CD8-positive, alpha-beta memory T cell (primary cell): Measurements from ENCODE around the gene NUP153. TPM values are rescaled to one million over a fixed set of nuclear protein-coding genes. Genes with fewer than 3 reads are reported as not detected.
"Not testable (repeated sequence)": the region's sequence is repeated elsewhere in the genome, so short reads cannot be mapped to it uniquely, and the experiment has no call there.

ENCODE experiments used
- CTCF ChIA-PET: fragments of 350-600 bp; sonication (Branson Sonifier 250); formaldehyde crosslinking; loops from one replicate; lab custom pipeline; 2021; ENCODE audit warnings: antibody characterized with exemption; lab: Charles Lee
- POLR2A ChIA-PET: fragments of 350-600 bp; sonication (Branson Sonifier 250); formaldehyde crosslinking; loops from one replicate; lab custom pipeline; 2021; ENCODE audit warnings: antibody characterized with exemption; lab: Charles Lee
- DNase-seq, 5 donors: peaks; one replicate each; pipeline versions ENCODE4 v3.0.0 to v3.0.0-alpha.2; 2020 to 2022; ENCODE audit warnings: mixed read lengths in 1 of 5
- H3K27ac ChIP-seq: one replicate; pipeline ENCODE4 v1.7.0; 2013; ENCODE audit warnings: low read depth, mild to moderate bottlenecking, low read length, moderate library complexity
- H3K27me3 ChIP-seq: 2 replicates; pipeline ENCODE4 v1.7.0; 2013; ENCODE audit warnings: low read length, mild to moderate bottlenecking; ENCODE audit not compliant: insufficient read depth, poor library complexity, severe bottlenecking
- H3K36me3 ChIP-seq: 2 replicates; pipeline ENCODE4 v1.7.0; 2013; ENCODE audit warnings: mild to moderate bottlenecking, low read length, moderate library complexity; ENCODE audit not compliant: insufficient read depth
- H3K4me1 ChIP-seq: 2 replicates; pipeline ENCODE4 v1.7.0; 2013; ENCODE audit warnings: mild to moderate bottlenecking, low read length, moderate library complexity; ENCODE audit not compliant: insufficient read depth
- H3K4me3 ChIP-seq: 2 replicates; pipeline ENCODE4 v1.7.0; 2013; ENCODE audit warnings: mild to moderate bottlenecking, low read length
- H3K9me3 ChIP-seq: 2 replicates; pipeline ENCODE4 v1.7.0; 2013; ENCODE audit warnings: mild to moderate bottlenecking, low read length
- H3K27ac Mint-ChIP-seq, 8 donors: one replicate each; pipeline ENCODE4 v1.8.0; 2020 to 2021; ENCODE audit warnings: mixed read lengths in 8 of 8, mild to moderate bottlenecking in 6 of 8, inconsistent platforms in 3 of 8, moderate library complexity in 3 of 8
- H3K27me3 Mint-ChIP-seq, 2 donors: one replicate each; pipeline ENCODE4 v1.8.0; 2020 to 2021; ENCODE audit warnings: mixed read lengths in 2 of 2, mild to moderate bottlenecking in 1 of 2, moderate library complexity in 1 of 2
- H3K36me3 Mint-ChIP-seq, 3 donors: one replicate each; pipeline ENCODE4 v1.8.0; 2020 to 2021; ENCODE audit warnings: mixed read lengths in 3 of 3, inconsistent platforms in 1 of 3, mild to moderate bottlenecking in 1 of 3
- H3K4me1 Mint-ChIP-seq, 3 donors: one replicate each; pipeline ENCODE4 v1.8.0; 2020 to 2021; ENCODE audit warnings: mixed read lengths in 3 of 3, inconsistent platforms in 1 of 3, mild to moderate bottlenecking in 1 of 3
- H3K4me3 Mint-ChIP-seq, 7 donors: one replicate each; pipeline ENCODE4 v1.8.0; 2020 to 2021; ENCODE audit warnings: mixed read lengths in 7 of 7, mild to moderate bottlenecking in 6 of 7, moderate library complexity in 4 of 7, inconsistent platforms in 2 of 7
- H3K9me3 Mint-ChIP-seq, 5 donors: one replicate each; pipeline ENCODE4 v1.8.0; 2020 to 2022; ENCODE audit warnings: mixed read lengths in 5 of 5, mild to moderate bottlenecking in 3 of 5, moderate library complexity in 2 of 5, inconsistent platforms in 1 of 5
- polyA plus RNA-seq: library from polyadenylated mRNA; unstranded; fragments of 300-500 nt; fragmentation: Illumina TruSeq; gene quantifications from one replicate; pipeline ENCODE4 v1.2.3, GENCODE V29; 2021
- total RNA-seq, 2 experiments: library from RNA; stranded (reverse); gene quantifications; one replicate each; pipeline ENCODE4 v1.2.3, GENCODE V29; 2021

NUP153 gene
- total and polyA plus RNA-seq, 3 experiments from 2014 or later: 4.3 to 104 (median 97.4) TPM

DNA sequence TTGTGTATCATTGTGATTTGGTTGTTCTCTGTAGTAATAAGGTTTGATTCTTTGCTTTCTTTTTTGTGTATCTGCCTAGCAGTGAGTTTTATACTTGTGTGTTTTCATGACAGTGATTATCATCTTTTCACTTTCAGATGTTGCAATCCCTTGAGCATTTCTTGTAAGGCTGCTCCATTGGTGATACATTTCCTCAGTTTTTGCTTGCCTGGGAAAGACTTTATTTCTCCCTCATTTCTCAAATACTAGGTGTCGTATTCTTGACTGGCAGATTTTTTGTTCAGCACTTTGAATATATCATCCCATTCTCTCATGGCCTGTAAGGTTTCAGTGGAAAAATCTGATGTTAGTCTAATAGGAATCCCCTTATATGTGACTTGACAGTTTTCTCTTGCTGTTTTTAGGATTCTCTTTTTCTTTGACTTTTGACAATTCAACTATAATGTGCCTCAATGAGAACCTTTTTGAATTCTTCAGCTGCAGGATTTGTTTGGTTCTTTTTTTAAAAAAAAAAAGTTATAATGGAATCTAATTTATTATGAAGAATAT is 31.1 kb upstream of the NUP153 start:
- peaks cover 12% of the 10 kb centered on the region for H3K9me3 ChIP-seq
- no peak overlapping the region for H3K4me3 ChIP-seq
- DNase-seq: no peak
- no peak overlapping the region for H3K27ac ChIP-seq
- H3K36me3 Mint-ChIP-seq: peaks cover 0 to 21% (median 4%) of the 10 kb centered on the region in 3 donors
- ChIA-PET CTCF (no interaction called here), POLR2A (no interaction called here)
- no peak overlapping the region for H3K27ac Mint-ChIP-seq
- peaks cover 10 to 22% of the 10 kb centered on the region in 2 donors for H3K27me3 Mint-ChIP-seq
- no peaks in the 10 kb centered on the region for H3K4me1 Mint-ChIP-seq
- H3K4me3 Mint-ChIP-seq: no peak overlapping the region
- no peaks in the 10 kb centered on the region for H3K27me3 ChIP-seq
- no peaks in the 10 kb centered on the region for H3K36me3 ChIP-seq
- H3K4me1 ChIP-seq: no peaks in the 10 kb centered on the region
- peaks cover 17 to 37% (median 25%) of the 10 kb centered on the region in 5 donors for H3K9me3 Mint-ChIP-seq

DNA sequence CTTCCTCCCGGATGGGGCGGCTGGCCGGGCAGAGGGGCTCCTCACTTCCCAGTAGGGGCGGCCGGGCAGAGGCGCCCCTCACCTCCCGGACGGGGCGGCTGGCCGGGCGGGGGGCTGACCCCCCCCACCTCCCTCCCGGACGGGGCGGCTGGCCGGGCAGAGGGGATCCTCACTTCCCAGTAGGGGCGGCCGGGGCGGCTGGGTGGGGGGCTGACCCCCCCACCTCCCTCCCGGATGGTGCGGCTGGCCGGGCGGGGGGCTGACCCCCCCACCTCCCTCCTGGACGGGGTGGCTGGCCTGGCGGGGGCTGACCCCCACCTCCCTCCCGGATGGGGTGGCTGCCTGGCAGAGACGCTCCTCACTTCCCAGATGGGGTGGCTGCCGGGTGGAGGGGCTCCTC is 28.6 kb upstream of the NUP153 start:
- peaks cover 8 to 11% of the 10 kb centered on the region in 2 donors for H3K27me3 Mint-ChIP-seq
- H3K27ac ChIP-seq, H3K4me1 Mint-ChIP-seq, H3K27ac Mint-ChIP-seq, CTCF ChIA-PET, DNase-seq, H3K4me1 ChIP-seq, H3K4me3 ChIP-seq, POLR2A ChIA-PET, H3K27me3 ChIP-seq, H3K4me3 Mint-ChIP-seq, H3K36me3 ChIP-seq: not testable (repeated sequence)
- H3K9me3 Mint-ChIP-seq: peaks cover 17 to 35% (median 25%) of the 10 kb centered on the region in 5 donors
- H3K9me3 ChIP-seq: peaks cover 12% of the 10 kb centered on the region
- H3K36me3 Mint-ChIP-seq: peaks cover 0 to 21% (median 4%) of the 10 kb centered on the region in 3 donors

DNA sequence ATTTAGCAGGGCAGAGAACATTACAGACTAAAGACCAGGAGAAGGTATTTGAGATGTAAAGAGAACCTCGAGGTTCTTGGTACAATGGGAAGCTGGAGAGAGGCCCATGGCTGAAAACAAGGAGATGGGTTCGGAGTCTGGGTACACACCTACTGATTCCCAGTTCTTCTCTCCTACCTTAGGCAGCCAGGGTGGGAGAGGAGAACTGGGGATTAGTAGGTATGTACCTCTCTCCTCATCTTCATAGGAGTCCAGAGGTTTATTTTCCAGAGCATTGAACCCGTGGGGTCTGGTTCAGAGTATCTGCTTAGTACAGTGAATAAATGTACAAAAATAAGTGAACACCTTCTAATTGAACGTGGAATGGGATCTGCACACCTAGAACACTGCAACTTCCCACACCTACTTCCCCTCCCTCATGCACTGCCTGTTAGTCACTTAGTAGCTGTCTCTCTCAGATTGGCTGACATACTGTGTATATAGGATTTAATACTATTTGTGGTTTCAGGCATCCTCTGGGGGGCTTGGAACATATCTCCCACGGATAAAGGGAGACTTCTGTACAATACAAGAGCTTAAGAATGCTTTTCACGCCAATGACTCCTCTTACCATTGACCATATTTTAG is 23.5 kb upstream of the NUP153 start:
- ChIA-PET POLR2A (no interaction called here), CTCF (interaction anchor here (1.8 kb wide), 1 partner anchor 11 kb away, joined by 6 read pairs; no protein-coding TSS in a partner anchor)
- Mint-ChIP-seq H3K9me3 (no peaks in the 10 kb centered on the region), H3K27me3 (no peaks in the 10 kb centered on the region), H3K4me3 (no peak overlapping the region), H3K36me3 (peaks cover 0 to 2% (median 0%) of the 10 kb centered on the region in 3 donors), H3K4me1 (no peaks in the 10 kb centered on the region), H3K27ac (no peak overlapping the region)
- no peak for DNase-seq
- Histone ChIP-seq H3K36me3 (no peaks in the 10 kb centered on the region), H3K9me3 (no peaks in the 10 kb centered on the region), H3K27ac (no peak overlapping the region), H3K27me3 (no peaks in the 10 kb centered on the region), H3K4me1 (no peaks in the 10 kb centered on the region), H3K4me3 (no peak overlapping the region)

DNA sequence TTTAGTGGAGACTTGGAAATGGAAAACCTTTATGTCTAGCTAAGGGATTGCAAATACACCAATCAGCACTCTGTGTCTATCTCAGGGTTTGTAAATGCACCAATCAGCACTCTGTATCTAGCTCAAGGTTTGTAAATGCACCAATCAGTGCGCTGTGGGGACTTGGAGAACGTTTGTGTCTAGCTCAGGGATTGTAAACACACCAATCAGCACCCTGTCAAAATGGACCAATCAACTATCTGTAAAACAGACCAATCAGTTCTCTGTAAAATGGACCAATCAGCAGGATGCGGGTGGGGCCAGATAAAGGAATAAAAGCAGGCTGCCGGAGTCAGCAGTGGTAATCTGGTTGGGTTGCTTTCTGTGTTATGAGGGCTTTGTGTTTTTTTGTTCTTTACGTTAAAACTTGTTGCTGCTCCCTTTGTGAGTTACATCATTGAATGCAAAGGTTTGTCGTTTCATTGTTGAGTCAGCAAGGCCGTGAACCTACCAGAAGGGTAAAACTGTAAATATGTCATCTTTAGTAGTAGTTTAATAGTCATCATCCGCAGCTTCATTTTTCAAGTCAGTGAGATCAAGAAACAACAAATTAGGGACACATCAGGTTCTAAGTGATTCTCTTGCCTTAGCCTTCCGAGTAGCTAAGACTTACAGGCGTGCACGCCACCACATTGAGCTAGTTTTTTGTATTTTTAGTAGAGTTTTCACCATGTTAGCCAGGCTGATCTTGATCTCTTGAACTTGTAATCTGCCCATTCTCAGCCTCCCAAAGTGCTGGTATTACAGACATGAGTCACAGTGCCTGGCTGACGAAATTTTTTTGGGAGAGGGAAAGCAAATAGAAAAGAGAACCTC is 22.7 kb upstream of the NUP153 start:
- ChIA-PET POLR2A (no interaction called here), CTCF (interaction anchor here (1.8 kb wide), 1 partner anchor 11 kb away, joined by 6 read pairs; no protein-coding TSS in a partner anchor)
- no peaks in the 10 kb centered on the region for H3K27me3 ChIP-seq
- no peak for DNase-seq
- no peaks in the 10 kb centered on the region for H3K27me3 Mint-ChIP-seq
- no peaks in the 10 kb centered on the region for H3K36me3 ChIP-seq
- H3K4me1 ChIP-seq: no peaks in the 10 kb centered on the region
- H3K27ac Mint-ChIP-seq: no peak overlapping the region
- H3K27ac ChIP-seq: no peak overlapping the region
- H3K9me3 ChIP-seq: no peaks in the 10 kb centered on the region
- no peaks in the 10 kb centered on the region for H3K4me1 Mint-ChIP-seq
- H3K9me3 Mint-ChIP-seq: no peaks in the 10 kb centered on the region
- peaks cover 0 to 2% (median 0%) of the 10 kb centered on the region in 3 donors for H3K36me3 Mint-ChIP-seq
- H3K4me3 Mint-ChIP-seq: no peak overlapping the region
- no peak overlapping the region for H3K4me3 ChIP-seq

DNA sequence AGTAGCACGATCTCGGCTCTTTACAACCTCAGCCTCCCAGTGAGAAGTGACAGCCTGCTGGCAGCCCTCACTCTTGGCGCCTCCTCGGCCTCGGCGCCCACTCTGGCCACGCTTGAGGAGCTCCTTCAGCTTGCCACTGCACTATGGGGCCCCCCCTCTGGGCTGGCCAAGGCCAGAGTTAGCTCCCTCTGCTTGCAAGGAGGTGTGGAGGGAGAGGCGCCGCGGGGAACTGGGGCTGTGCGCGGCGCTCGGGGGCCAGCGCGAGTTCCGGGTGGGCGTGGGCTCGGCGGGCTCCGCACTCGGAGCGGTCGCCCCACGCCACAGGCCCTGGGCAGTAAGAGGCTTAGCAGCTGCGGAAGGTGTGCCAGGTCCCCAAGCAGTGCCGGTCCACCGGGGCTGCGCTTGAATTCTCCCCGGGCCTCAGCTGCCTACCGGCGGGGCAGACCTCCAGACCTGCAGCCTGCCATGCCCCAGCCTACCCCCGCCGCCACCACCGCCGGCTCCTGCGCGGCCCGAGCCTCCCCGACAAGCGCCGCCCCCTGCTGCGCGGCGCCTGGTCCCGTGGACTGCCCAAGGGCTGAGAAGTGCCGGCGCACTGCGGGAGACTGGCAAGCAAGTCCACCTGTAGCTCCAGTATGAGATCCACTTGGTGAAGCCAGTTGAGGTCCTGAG is 22.0 kb upstream of the NUP153 start:
- Mint-ChIP-seq H3K4me3 (no peak overlapping the region), H3K9me3 (no peaks in the 10 kb centered on the region), H3K4me1 (no peaks in the 10 kb centered on the region), H3K27ac (no peak overlapping the region), H3K27me3 (peaks cover 0 to 3% of the 10 kb centered on the region in 2 donors), H3K36me3 (peaks cover 0 to 2% (median 0%) of the 10 kb centered on the region in 3 donors)
- ChIA-PET CTCF (interaction anchor here (1.8 kb wide), 1 partner anchor 10 kb away, joined by 6 read pairs; no protein-coding TSS in a partner anchor), POLR2A (no interaction called here)
- no peaks in the 10 kb centered on the region for H3K4me1 ChIP-seq
- H3K27me3 ChIP-seq: no peaks in the 10 kb centered on the region
- no peaks in the 10 kb centered on the region for H3K9me3 ChIP-seq
- no peak for DNase-seq
- H3K4me3 ChIP-seq: no peak overlapping the region
- no peak overlapping the region for H3K27ac ChIP-seq
- H3K36me3 ChIP-seq: no peaks in the 10 kb centered on the region

DNA sequence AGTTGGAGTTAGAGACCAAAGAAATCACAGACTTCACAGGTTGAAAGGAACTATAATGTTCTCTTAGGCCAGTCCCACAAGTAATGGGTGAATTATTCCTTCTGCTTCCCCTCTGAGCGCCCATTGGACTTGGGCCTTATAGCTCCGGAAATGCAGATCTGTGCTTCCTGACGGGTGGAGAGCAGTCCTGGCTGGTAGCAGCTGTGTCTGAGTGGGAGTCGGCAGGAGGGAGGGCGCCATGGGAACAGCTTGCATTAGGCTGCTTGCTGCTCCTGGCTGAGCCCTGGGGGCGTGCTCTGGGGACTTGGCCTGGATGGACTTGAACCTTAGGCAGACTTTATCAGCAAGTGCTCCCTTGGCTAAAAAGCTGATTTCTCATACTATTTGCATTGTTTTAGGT is 18.4 kb upstream of the NUP153 start:
- Mint-ChIP-seq H3K27ac (no peak overlapping the region), H3K4me1 (no peaks in the 10 kb centered on the region), H3K9me3 (no peaks in the 10 kb centered on the region), H3K4me3 (no peak overlapping the region), H3K36me3 (peaks cover 0 to 3% (median 2%) of the 10 kb centered on the region in 3 donors), H3K27me3 (peaks cover 0 to 3% of the 10 kb centered on the region in 2 donors)
- H3K9me3 ChIP-seq: no peaks in the 10 kb centered on the region
- no peaks in the 10 kb centered on the region for H3K27me3 ChIP-seq
- POLR2A ChIA-PET: interaction anchor here (0.7 kb wide), 1 partner anchor 18 kb away, joined by 6 read pairs; no protein-coding TSS in a partner anchor
- DNase-seq: no peak
- H3K4me1 ChIP-seq: no peaks in the 10 kb centered on the region
- CTCF ChIA-PET: no interaction called here
- H3K27ac ChIP-seq: no peak overlapping the region
- no peaks in the 10 kb centered on the region for H3K36me3 ChIP-seq
- no peak overlapping the region for H3K4me3 ChIP-seq

DNA sequence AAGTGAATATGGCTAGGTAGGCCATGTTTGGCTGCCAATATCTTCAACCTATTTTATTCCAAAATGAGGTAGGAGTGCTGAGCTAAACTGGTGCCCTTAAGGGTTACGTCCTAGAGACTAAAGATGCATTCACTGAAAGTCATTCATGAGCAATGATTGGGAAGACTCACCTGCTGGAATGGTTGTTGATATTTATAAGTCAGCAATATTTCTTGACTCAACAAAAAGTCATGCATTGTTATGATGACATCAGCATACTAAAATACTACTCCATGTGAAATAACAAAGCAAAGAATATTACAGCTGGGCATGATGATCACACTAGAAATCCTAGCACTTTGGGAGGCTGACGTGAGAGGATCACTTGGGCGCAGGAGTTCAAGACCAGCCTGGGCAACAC is 17.6 kb upstream of the NUP153 start:
- ChIA-PET POLR2A (no interaction called here), CTCF (no interaction called here)
- Mint-ChIP-seq H3K27ac (no peak overlapping the region), H3K4me3 (no peak overlapping the region), H3K4me1 (no peaks in the 10 kb centered on the region), H3K9me3 (no peaks in the 10 kb centered on the region), H3K27me3 (peaks cover 0 to 3% of the 10 kb centered on the region in 2 donors), H3K36me3 (peaks cover 0 to 3% (median 2%) of the 10 kb centered on the region in 3 donors)
- H3K9me3 ChIP-seq: no peaks in the 10 kb centered on the region
- H3K27me3 ChIP-seq: no peaks in the 10 kb centered on the region
- H3K36me3 ChIP-seq: no peaks in the 10 kb centered on the region
- no peak overlapping the region for H3K27ac ChIP-seq
- no peaks in the 10 kb centered on the region for H3K4me1 ChIP-seq
- H3K4me3 ChIP-seq: no peak overlapping the region
- no peak for DNase-seq
